ENCODE measurements around the gene RPL27A. TPM values are rescaled to one million over a fixed set of nuclear protein-coding genes. Genes with fewer than 3 reads are reported as not detected.

RPL27A gene
- total RNA-seq, 1 experiment from 2014 or later, result 1,055 TPM

GRCh38 chr11:8699903-8700302, 17.3 kb downstream of the RPL27A start:
- H3K27ac ChIP-seq (ENCODE audit: low read depth, low read length), result peak overlapping the region; percentile 49

GRCh38 chr11:8701891-8702597, 19.5 kb downstream of the RPL27A start:
- Histone ChIP-seq H3K27ac (ENCODE audit: low read depth, low read length) (no peak overlapping the region), H3K27me3 (ENCODE audit: insufficient read depth, low read length) (no peaks in the 10 kb centered on the region), H3K36me3 (ENCODE audit: control insufficient read depth in 1 of 2, insufficient read depth in 2 of 2, low read length in 2 of 2) (no peaks in the 10 kb centered on the region), H3K9ac (ENCODE audit: low read length) (no peak overlapping the region), H3K4me1 (ENCODE audit: control insufficient read depth in 1 of 2, insufficient read depth in 2 of 2, low read length in 2 of 2) (peaks cover 16 to 25% of the 10 kb centered on the region in 2 experiments), H2AFZ (ENCODE audit: low read depth, low read length, poor library complexity, severe bottlenecking) (no peak overlapping the region), H3K4me3 (replicated peaks in 1 of 2; ENCODE audit: low read depth in 1 of 2, low read length in 2 of 2) (no peak overlapping the region), H3K79me2 (ENCODE audit: insufficient read depth, low read length) (no peaks in the 10 kb centered on the region), H3K9me3 (ENCODE audit: control insufficient read depth in 1 of 2, insufficient read depth in 1 of 2, low read depth in 1 of 2, low read length in 2 of 2) (no peaks in the 10 kb centered on the region), H4K20me1 (ENCODE audit: insufficient read depth) (no peaks in the 10 kb centered on the region), H3K9me2 (ENCODE audit: insufficient read depth) (no peaks in the 10 kb centered on the region), H3K4me2 (ENCODE audit: low read length) (no peak overlapping the region)
- ChIA-PET CTCF (no interaction called here), POLR2A (no interaction called here), RAD21 (ENCODE audit: low non-redundant PET in 1 of 2, low total read pairs in 2 of 2, uncharacterized antibody in 2 of 2, unreplicated experiment in 2 of 2) (no interaction called here)
- ATAC-seq (no peak), DNase-seq (ENCODE audit: low read depth, low spot score) (no peak)
- intact Hi-C loops (cut with micrococcal nuclease), result no loop called here
- no peak for TF ChIP-seq JUND (IDR thresholded peaks at IDR 0.05)
- TF ChIP-seq REST (IDR thresholded peaks at IDR 0.05; ENCODE audit: low read depth), result no peak
- TF ChIP-seq EZH2 (IDR thresholded peaks at IDR 0.05), result no peak
- no peak for TF ChIP-seq CTCF (IDR thresholded peaks at IDR 0.05 in 2 of 3, conservative IDR thresholded peaks at IDR 0.05 in 1 of 3; ENCODE audit: borderline replicate concordance in 1 of 3, insufficient read depth in 1 of 3, low read depth in 2 of 3, low read length in 2 of 3)
- TF ChIP-seq ZFX (IDR thresholded peaks at IDR 0.05), result no peak
- TF ChIP-seq SIN3A (IDR thresholded peaks at IDR 0.05; ENCODE audit: low read depth), result no peak
- no TSS peak for BruUV-seq (replicated peaks)

More at GRCh38 chr11:8699903-8700302, 17.3 kb downstream of the RPL27A start:
- Histone ChIP-seq H3K9me2 (ENCODE audit: insufficient read depth) (no peaks in the 10 kb centered on the region), H3K9me3 (ENCODE audit: control insufficient read depth in 1 of 2, insufficient read depth in 1 of 2, low read depth in 1 of 2, low read length in 2 of 2) (no peaks in the 10 kb centered on the region), H3K4me3 (replicated peaks in 1 of 2; ENCODE audit: low read depth in 1 of 2, low read length in 2 of 2) (no peak overlapping the region; a peak in 1 of 4 replicates), H4K20me1 (ENCODE audit: insufficient read depth) (no peaks in the 10 kb centered on the region), H3K4me2 (ENCODE audit: low read length) (peak overlapping the region; percentile 53), H3K9ac (ENCODE audit: low read length) (peak overlapping the region; percentile 45), H3K4me1 (ENCODE audit: control insufficient read depth in 1 of 2, insufficient read depth in 2 of 2, low read length in 2 of 2) (peaks cover 16 to 25% of the 10 kb centered on the region in 2 experiments), H3K27me3 (ENCODE audit: insufficient read depth, low read length) (no peaks in the 10 kb centered on the region), H2AFZ (ENCODE audit: low read depth, low read length, poor library complexity, severe bottlenecking) (no peak overlapping the region), H3K36me3 (ENCODE audit: control insufficient read depth in 1 of 2, insufficient read depth in 2 of 2, low read length in 2 of 2) (peaks cover 0 to 7% of the 10 kb centered on the region in 2 experiments; a peak in 1 of 4 replicates), H3K79me2 (ENCODE audit: insufficient read depth, low read length) (no peaks in the 10 kb centered on the region)
- RAD21 ChIA-PET (ENCODE audit: low non-redundant PET in 1 of 2, low total read pairs in 2 of 2, uncharacterized antibody in 2 of 2, unreplicated experiment in 2 of 2), result interaction anchor here (0.6 to 1.1 kb wide), 3 partner anchors 69 to 972 kb away, joined by 3 to 4 read pairs (median 4); partner anchors contain the start of gene TMEM9B (in 1 of the 2)
- TF ChIP-seq SRF (IDR thresholded peaks at IDR 0.05; ENCODE audit: low read depth) (no peak), MAX (IDR thresholded peaks at IDR 0.05) (peak; percentile 34; the same call in 1 of the 2 replicates), SP1 (IDR thresholded peaks at IDR 0.05; ENCODE audit: low read depth) (peak; percentile 32; the same call in 1 of the 2 replicates), RAD21 (IDR thresholded peaks at IDR 0.05; ENCODE audit: low read depth) (peak; percentile 23; the same call in 1 of the 2 replicates), ELF1 (IDR thresholded peaks at IDR 0.05; ENCODE audit: borderline replicate concordance, low read depth) (no peak)
- POLR2A ChIA-PET, result interaction anchor here (0.6 to 2.2 kb wide), 2 partner anchors 11 to 396 kb away, joined by 3 to 13 read pairs; no protein-coding TSS in a partner anchor
- DNase-seq (ENCODE audit: low read depth, low spot score) (no peak), ATAC-seq (peak; percentile 89)
- BruUV-seq (replicated peaks), result no TSS peak
- intact Hi-C loops (cut with micrococcal nuclease), result no loop called here
- CTCF ChIA-PET, result interaction anchor here (1.0 kb wide), 1 partner anchor 259 kb away, joined by 3 read pairs; no protein-coding TSS in a partner anchor
